OCI-LY3 (cell line): Measurements from ENCODE around the gene PFKL.

Experiments used
- H2AFZ ChIP-seq: fragments of 200-600, 300-600 bp; shearing (Covaris generic); 2 replicates; pipeline ENCODE4 v1.6.0; 2014; ENCODE audit warnings: antibody characterized with exemption, low read depth, low read length
- H3K27ac ChIP-seq: fragments of 200-600, 300-600 bp; sonication (generic); 2 replicates; pipeline ENCODE4 v1.5.1; 2014; ENCODE audit warnings: mild to moderate bottlenecking, low read length, moderate library complexity, mixed read lengths
- H3K27me3 ChIP-seq: fragments of 200-600, 300-600 bp; sonication (generic); 2 replicates; pipeline ENCODE4 v1.6.1; 2014; ENCODE audit warnings: low read depth, low read length, mixed read lengths
- H3K36me3 ChIP-seq: fragments of 200-600, 300-600 bp; sonication (generic); replicated peaks from 2 replicates; pipeline ENCODE3; 2014; ENCODE audit warnings: low read depth, low read length, mixed read lengths
- H3K4me1 ChIP-seq: fragments of 300-600, 200-600 bp; sonication (generic); 2 replicates; pipeline ENCODE4 v1.6.1; 2014; ENCODE audit warnings: low read length, mixed read lengths
- H3K4me2 ChIP-seq: fragments of 200-600, 300-600 bp; sonication (generic); 2 replicates; pipeline ENCODE4 v1.6.1; 2014; ENCODE audit warnings: low read length, mixed read lengths
- H3K4me3 ChIP-seq: fragments of 300-600, 200-600 bp; sonication (generic); 2 replicates; pipeline ENCODE4 v1.5.1; 2014; ENCODE audit warnings: antibody characterized with exemption, mild to moderate bottlenecking, low read length, moderate library complexity
- H3K79me2 ChIP-seq: fragments of 300-600, 200-600 bp; shearing (Covaris generic); 2 replicates; pipeline ENCODE4 v1.6.1; 2014; ENCODE audit warnings: mild to moderate bottlenecking, low read length, mixed read lengths
- H3K9ac ChIP-seq: fragments of 300-600, 200-600 bp; shearing (Covaris generic); 2 replicates; pipeline ENCODE4 v1.6.0; 2014; ENCODE audit warnings: mild to moderate bottlenecking, low read length, moderate library complexity
- H3K9me3 ChIP-seq: fragments of 200-600, 300-600 bp; shearing (Covaris generic); 2 replicates; pipeline ENCODE4 v1.6.1; 2014; ENCODE audit warnings: low read length, mixed read lengths; ENCODE audit not compliant: insufficient read depth
- H4K20me1 ChIP-seq: fragments of 200-600, 300-600 bp; sonication (generic); 2 replicates; pipeline ENCODE4 v1.6.1; 2016; ENCODE audit warnings: low read length, mixed read lengths; ENCODE audit not compliant: insufficient read depth
- CTCF ChIP-seq: fragments of 200-600, 300-600 bp; sonication (generic); IDR thresholded peaks from 2 replicates; pipeline ENCODE4 v1.5.1; 2014; ENCODE audit warnings: antibody characterized with exemption, low read length, low read depth
- EZH2phosphoT487 ChIP-seq: fragments of 200-600 bp; shearing (Covaris generic); IDR thresholded peaks from 2 replicates; pipeline ENCODE4 v1.6.1; 2018; ENCODE audit warnings: antibody characterized with exemption, mixed run types, low read depth

The PFKL gene

GRCh38 chr21:44290327-44291077 lies 9.4 kb upstream of the PFKL start:
- Histone ChIP-seq H3K4me2 (peak overlapping the region; percentile 45; the same call in 1 of the 2 replicates), H3K27ac (no peak overlapping the region), H3K27me3 (no peaks in the 10 kb centered on the region), H3K9ac (no peak overlapping the region), H3K9me3 (no peaks in the 10 kb centered on the region), H3K4me1 (peaks cover 57% of the 10 kb centered on the region), H3K79me2 (no peaks in the 10 kb centered on the region), H3K4me3 (no peak overlapping the region), H3K36me3 (no peaks in the 10 kb centered on the region), H2AFZ (no peak overlapping the region), H4K20me1 (no peaks in the 10 kb centered on the region)
- TF ChIP-seq EZH2phosphoT487 (no peak), CTCF (no peak)

DNA sequence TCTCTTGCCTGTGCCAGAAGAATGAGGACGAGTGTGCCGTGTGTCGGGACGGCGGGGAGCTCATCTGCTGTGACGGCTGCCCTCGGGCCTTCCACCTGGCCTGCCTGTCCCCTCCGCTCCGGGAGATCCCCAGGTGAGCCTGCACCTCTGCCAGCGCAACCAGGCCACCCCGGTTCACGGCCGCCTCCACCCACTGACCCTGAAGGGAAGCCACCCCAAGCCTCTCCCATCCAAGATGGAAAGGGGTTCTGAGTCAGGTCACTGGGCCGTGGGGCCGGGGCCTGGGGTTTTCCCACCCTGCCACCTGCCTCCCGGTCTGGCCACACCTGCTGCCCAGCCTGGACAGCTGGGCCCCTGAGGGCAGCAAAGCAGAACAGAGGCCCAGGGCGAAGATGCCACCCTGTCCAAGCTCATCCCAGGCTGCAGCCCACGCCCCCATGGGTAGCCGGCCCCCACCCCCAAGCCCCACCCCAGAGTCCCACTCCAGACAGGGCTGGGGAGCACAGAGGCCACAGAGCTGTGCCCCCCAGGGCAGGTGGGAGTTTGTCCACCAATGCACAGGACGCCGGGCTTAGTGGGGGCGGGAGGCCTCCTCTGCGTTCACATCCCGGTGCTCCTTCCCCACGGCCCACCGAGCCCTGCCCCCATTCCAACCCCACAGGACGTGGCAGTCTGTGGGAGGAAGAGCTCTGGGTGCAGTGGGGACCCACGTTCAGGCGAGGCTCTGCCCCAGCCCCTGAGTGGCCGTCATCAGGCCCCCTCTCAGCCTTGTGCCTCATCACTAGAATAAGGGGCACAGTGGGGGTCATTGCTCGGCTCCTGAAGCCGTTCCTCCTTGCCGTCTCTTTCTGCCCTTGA lies 8.5 kb upstream of the PFKL start:
- no peak overlapping the region; the same call in 1 of the 2 replicates for H3K4me3 ChIP-seq
- no peaks in the 10 kb centered on the region for H3K79me2 ChIP-seq
- H3K4me1 ChIP-seq, result peaks cover 58% of the 10 kb centered on the region
- H3K9me3 ChIP-seq, result no peaks in the 10 kb centered on the region
- TF ChIP-seq CTCF (no peak), EZH2phosphoT487 (no peak)
- no peak overlapping the region for H2AFZ ChIP-seq
- H3K27ac ChIP-seq, result no peak overlapping the region
- H3K27me3 ChIP-seq, result no peaks in the 10 kb centered on the region
- no peaks in the 10 kb centered on the region for H4K20me1 ChIP-seq
- H3K36me3 ChIP-seq, result no peaks in the 10 kb centered on the region
- H3K4me2 ChIP-seq, result peak overlapping the region; percentile 45
- H3K9ac ChIP-seq, result no peak overlapping the region

GRCh38 chr21:44291936-44292811 lies 7.7 kb upstream of the PFKL start:
- peaks cover 57% of the 10 kb centered on the region for H3K4me1 ChIP-seq
- no peaks in the 10 kb centered on the region for H3K79me2 ChIP-seq
- no peak for TF ChIP-seq CTCF
- TF ChIP-seq EZH2phosphoT487, result no peak
- no peak overlapping the region for H3K27ac ChIP-seq
- no peaks in the 10 kb centered on the region for H3K36me3 ChIP-seq
- no peaks in the 10 kb centered on the region for H3K27me3 ChIP-seq
- no peaks in the 10 kb centered on the region for H3K9me3 ChIP-seq
- no peak overlapping the region for H2AFZ ChIP-seq
- H4K20me1 ChIP-seq, result no peaks in the 10 kb centered on the region
- H3K9ac ChIP-seq, result no peak overlapping the region
- H3K4me3 ChIP-seq, result no peak overlapping the region
- peak overlapping the region; percentile 45; the same call in 1 of the 2 replicates for H3K4me2 ChIP-seq
